Midbrain (tissue), 1 donor: ENCODE results near the gene CIAO2B.
A peak's percentile ranks its signal among the peaks of the same experiment; 100 is the strongest.
"Not testable (repeated sequence)": the region's sequence is repeated elsewhere in the genome, so short reads cannot be mapped to it uniquely, and the experiment has no call there.

ENCODE experiments used
- DNase-seq: peaks from one replicate; lab custom pipeline; 2025; lab: John Stamatoyannopoulos, UW

The CIAO2B gene

DNA sequence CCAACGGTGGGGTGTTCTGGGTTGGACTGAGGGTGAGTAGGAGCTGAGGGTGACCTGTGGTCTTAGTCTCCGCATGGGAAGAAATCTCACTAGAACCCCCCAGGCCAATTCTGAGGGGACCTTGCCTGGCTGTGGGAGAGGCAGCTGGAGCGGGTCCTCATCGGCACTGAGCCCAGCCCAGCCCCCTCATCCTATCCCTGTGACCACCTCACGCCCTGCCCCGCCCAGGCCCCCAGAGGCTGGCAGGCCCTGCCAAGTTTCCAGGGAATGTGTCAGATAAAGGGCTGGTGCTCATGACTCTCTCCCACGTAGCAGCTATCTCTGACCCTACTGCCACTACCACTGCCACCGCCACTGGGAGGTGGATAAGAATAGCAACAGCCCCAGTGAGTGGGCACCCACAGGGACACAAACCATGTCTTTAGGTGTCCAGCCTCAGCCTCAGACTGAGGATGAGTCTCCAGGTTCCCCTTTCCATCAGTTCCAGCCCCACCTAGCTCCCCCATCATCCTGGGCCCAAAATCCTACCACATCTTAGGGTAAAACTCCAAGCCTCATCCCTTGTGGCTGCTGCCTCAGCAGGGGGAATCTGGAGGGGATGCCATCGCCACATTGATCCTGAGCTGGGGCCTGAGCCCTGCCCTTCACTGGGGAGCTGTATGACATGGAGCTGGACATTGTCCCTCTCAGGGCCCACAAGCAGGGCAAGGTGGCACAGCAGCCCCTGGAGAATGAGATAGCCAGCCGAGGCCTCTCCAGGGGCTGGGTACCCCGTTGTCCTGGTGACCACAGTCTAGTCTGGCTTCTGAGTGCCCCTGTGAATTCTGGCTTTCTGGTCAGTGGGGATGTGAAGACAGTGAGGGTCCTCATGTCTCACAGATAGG, 30.4 kb downstream of the CIAO2B start:
- no peak for DNase-seq

GRCh38 chr16:66902648-66903543, 31.3 kb downstream of the CIAO2B start:
- no peak for DNase-seq

DNA sequence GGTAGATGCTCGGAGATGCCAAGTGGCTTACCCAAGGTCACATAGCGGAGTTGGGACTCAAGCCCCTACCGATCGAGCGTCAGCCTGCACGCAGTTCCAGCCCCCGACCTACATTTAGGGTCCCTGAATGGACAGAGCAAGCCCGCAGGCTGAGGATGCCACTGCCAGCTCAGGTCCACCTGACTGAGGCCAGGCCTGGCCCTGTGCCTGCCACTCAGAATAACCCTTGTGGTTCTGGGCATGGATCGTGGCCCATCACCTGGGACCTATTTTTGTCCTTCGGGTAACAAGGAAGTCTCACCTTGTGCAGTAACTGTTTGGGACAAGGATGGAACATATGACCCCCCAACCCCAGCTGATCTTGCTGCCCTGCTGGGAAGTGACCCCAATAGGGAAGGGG, 32.6 kb downstream of the CIAO2B start:
- no peak for DNase-seq

- peak; percentile 30 for DNase-seq
Measured at GRCh38 chr16:66900721-66901441, 33.3 kb downstream of the CIAO2B start.

DNA sequence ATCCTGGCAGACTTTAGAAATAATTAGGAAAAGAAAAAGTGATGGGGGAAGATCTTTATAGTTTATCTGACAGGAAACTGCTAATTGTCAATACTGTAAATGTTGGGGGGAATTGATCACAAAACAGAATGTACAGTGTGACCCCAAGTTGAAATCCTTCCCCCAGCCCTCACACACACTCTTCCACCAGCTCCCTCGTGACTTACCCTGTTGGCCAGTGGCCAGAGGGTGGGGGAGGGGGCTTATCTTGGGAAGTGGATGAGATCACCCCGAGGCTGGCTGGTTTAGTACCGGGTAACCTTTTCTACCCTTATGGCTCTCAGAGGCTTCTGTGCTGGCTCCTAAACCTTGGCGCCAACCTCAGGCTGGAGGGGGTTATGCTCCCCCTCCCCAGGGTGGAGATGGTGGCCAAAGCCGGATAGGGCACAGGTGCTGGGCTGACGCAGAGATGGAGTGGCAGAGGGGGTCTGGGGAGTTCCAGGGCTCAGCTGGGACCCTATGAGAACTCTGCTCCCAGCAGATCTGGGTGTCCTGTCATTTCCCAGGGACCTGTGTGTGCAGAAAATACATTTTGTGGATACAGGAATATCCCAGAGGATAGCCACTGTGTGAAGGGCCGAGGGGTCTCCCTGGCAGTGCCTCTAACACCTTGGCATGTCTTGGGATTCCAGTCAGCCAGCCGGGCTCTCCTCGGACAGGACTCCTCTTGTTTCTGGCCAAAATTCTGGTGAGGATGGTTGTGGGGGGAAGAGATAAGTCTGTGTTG, 34.1 kb downstream of the CIAO2B start:
- DNase-seq = no peak

- no peak for DNase-seq
Measured at GRCh38 chr16:66899310-66899944, 34.8 kb downstream of the CIAO2B start.

DNA sequence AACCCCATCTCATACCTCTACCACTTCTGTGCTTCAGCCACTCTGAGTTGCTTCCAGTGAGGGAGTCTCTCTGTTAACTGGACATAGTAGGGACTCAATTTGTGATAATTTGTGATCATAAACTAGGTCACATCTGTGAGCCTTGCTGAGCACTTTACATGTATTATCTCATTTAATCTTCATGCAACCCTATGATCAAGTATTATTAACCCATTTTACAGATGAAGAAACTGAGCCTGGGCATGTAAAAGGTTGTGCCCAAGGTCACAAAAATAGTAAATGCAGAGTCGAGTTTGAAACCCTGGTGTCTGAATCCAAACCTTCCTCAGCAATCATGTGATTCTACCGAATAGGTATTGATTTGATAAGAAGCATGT, 35.3 kb downstream of the CIAO2B start:
- DNase-seq = no peak

GRCh38 chr16:66898207-66898606, 36.0 kb downstream of the CIAO2B start:
- DNase-seq = no peak

DNA sequence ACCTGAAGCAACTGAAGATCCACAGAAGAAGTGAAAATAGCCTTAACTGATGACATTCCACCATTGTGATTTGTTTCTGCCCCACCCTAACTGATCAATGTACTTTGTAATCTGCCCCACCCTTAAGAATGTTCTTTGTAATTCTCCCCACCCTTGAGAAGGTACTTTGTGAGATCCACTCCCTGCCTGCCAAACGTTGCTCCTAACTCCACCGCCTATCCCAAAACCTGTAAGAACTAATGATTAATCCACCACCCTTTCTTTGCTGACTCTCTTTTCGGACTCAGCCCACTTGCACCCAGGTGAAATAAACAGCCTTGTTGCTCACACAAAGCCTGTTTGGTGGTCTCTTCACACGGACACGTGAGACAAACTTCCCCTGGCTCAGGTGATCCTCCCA, 37.5 kb downstream of the CIAO2B start:
- not testable (repeated sequence) for DNase-seq

GRCh38 chr16:66895999-66896398, 38.2 kb downstream of the CIAO2B start:
- no peak for DNase-seq

DNA sequence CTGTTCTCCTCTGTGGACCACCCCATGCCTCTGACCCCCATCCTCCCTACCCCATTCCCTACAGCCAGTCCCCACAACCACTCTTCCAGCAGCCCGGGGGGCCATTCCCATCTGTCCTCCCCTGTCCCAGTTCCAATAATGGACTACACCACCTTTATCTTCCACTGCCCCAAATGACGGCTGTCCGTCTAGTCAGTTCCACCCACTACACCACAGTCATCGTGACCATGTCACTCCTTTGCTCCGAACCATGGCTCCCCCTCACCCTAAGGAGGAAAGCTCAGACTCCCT, 38.6 kb downstream of the CIAO2B start:
- no peak for DNase-seq

DNA sequence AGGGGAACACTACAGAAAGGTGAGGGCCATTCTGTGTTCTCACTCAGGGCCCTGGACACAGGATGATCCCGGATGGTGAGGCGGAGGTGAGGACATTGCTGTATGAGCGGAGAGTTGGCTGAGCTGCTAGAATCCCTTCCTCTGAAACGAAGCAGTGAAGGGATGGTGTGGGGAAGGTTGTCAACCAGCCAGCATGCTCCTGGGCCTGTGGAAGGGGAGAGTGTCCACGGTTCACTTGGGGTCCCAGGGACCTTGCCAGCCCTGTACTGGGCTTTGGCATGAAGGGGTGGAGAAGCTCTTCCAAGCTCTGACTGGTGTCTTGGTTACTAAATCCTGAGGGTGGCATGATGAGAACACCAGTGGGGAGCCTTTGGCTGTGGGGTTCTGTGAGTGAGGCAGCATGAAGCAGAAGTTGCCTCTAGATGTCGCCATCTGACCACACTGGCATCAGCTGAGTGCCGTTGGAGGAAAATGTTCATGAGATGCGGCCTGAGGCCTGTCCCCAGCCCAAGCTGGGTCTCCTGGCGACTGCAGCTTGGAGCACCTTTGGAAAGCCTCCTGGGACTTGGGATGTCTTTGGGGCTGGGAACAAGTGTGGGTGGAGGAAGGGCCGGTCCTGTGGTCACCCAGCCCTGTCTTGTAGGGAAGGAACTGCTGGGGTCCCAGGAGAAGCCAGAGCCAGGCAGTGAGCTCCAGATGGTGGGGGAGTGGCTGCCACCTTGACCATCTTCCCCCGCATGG, 39.1 kb downstream of the CIAO2B start:
- peak; percentile 84 for DNase-seq

DNA sequence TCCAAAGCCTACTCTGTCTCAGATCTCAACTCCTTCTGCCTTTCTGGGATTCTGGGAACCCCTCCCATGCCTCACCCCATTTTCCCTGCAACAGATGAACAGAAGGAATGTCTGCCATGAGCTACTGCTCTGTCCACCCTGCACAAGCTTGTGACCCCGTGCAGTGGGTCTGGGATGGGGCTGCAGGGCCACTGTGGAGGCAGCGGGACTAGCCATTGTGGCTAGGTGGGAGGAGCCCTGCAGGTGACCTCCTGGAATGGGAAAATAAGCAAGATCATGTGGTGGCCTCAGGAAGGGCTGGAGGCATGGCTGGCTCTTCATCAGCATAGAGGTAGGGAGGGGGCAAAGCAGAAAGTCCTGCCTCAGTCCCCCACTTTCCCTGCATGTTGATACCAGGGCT, 40.1 kb downstream of the CIAO2B start:
- no peak for DNase-seq

GRCh38 chr16:66891797-66892196, 42.4 kb downstream of the CIAO2B start:
- no peak for DNase-seq

DNA sequence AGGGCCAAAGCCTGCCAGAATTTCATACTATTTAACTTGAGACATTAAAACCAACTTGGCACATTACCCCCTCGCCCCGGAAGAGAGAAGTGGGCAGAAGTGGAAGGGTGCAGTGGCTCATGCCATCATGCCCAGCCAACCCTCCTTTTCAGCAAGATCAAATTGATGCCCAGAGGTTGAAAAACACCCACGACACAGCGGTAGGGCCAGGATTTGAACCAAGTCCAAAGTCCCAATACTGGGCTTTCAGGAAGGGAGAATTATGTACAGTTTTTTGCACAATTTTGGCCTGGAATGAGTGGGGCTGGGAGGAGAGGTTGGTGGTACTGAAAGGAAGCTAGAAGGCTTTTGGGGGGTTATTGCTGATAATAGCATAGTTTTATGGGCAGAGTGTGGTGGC, 42.8 kb downstream of the CIAO2B start:
- DNase-seq = no peak

DNA sequence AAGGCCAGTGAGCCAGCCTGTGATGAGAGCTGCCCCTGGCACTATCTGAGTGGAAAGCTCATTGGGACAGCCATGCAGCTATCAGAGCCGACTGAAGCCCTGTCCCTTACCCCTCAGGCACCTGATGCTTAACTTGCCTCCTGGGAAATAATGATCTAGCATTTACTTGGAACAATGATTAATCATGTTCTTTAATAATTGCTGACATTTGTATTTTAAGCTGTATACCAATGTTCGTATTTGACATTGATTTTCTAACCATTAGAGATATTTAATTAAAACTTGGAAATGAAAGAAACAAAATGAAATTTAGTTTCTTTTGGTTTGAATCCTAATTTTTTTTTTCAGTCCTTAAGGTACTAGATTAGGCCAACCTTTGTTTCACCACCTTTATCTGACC, 43.4 kb downstream of the CIAO2B start:
- no peak for DNase-seq

GRCh38 chr16:66889622-66890021, 44.6 kb downstream of the CIAO2B start:
- no peak for DNase-seq

- DNase-seq = no peak
Measured at GRCh38 chr16:66888647-66889615, 45.3 kb downstream of the CIAO2B start.

DNA sequence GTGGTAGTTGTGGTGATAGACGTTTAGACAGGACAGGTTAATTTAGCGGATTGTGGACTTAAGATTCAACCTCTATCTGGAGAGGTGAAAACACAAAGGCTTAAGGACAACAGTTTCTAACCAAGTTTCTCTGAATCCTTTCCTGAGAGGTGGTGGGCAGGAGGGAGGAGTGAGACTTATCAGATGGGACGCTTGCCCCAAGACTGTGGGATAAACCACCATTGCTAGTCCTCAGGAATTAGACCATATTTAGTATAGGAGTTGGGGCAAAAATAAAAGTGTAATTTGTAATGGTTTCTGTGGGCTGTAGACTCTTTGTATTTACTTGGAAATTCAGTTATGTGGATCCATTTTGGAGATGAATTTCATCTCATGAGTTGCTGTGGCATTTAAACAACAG, 47.3 kb downstream of the CIAO2B start:
- no peak for DNase-seq
